H9 (cell line): Measurements from ENCODE around the gene HMG20B. TPM values are rescaled to one million over a fixed set of nuclear protein-coding genes. Genes with fewer than 3 reads are reported as not detected.

Experiments
- DNase-seq: peaks from one replicate; pipeline ENCODE4 v3.0.0-alpha.2; 2017
- H2AFZ ChIP-seq: one replicate; pipeline ENCODE4 v1.6.1; 2013; ENCODE audit warnings: mild to moderate bottlenecking, low read length, control low read depth, moderate library complexity
- H2AK5ac ChIP-seq: 2 replicates; pipeline ENCODE4 v1.6.1; 2013; ENCODE audit warnings: low read length, control low read depth, mixed read lengths; ENCODE audit not compliant: insufficient read length
- H2BK120ac ChIP-seq: one replicate; pipeline ENCODE4 v1.6.1; 2013; ENCODE audit warnings: low read depth, mild to moderate bottlenecking, low read length, control low read depth, inconsistent platforms; ENCODE audit not compliant: poor library complexity, severe bottlenecking
- H2BK12ac ChIP-seq: 2 replicates; pipeline ENCODE4 v1.6.1; 2013; ENCODE audit warnings: low read length, control low read depth, mixed read lengths, low read depth; ENCODE audit not compliant: insufficient read length
- H2BK15ac ChIP-seq: 2 replicates; pipeline ENCODE4 v1.6.1; 2013; ENCODE audit warnings: low read depth, low read length, control low read depth
- H2BK20ac ChIP-seq: one replicate; pipeline ENCODE4 v1.6.1; 2013; ENCODE audit warnings: low read depth, mild to moderate bottlenecking, low read length, control low read depth, inconsistent platforms; ENCODE audit not compliant: poor library complexity, severe bottlenecking
- H2BK5ac ChIP-seq: 2 replicates; pipeline ENCODE4 v1.6.1; 2013; ENCODE audit warnings: low read length, control low read depth, mixed read lengths; ENCODE audit not compliant: insufficient read length
- H3K14ac ChIP-seq: 2 replicates; pipeline ENCODE4 v1.6.1; 2013; ENCODE audit warnings: low read length, control low read depth; ENCODE audit not compliant: insufficient read depth
- H3K18ac ChIP-seq: 2 replicates; pipeline ENCODE4 v1.6.1; 2013; ENCODE audit warnings: low read depth, mild to moderate bottlenecking, mixed read lengths, low read length, control low read depth; ENCODE audit not compliant: insufficient read length
- H3K23ac ChIP-seq: 2 replicates; pipeline ENCODE4 v1.6.1; 2013; ENCODE audit warnings: low read length, control low read depth, mixed read lengths, low read depth; ENCODE audit not compliant: insufficient read length
- H3K23me2 ChIP-seq: 2 replicates; pipeline ENCODE4 v1.6.1; 2013; ENCODE audit warnings: low read depth, mild to moderate bottlenecking, mixed read lengths, low read length, control low read depth; ENCODE audit not compliant: insufficient read length, poor library complexity, severe bottlenecking
- H3K27ac ChIP-seq: 2 replicates; pipeline ENCODE4 v1.5.1; 2013; ENCODE audit warnings: low read length, control low read depth, mixed read lengths, low read depth; ENCODE audit not compliant: insufficient read length
- H3K27me3 ChIP-seq: 2 replicates; pipeline ENCODE4 v1.6.1; 2013; ENCODE audit warnings: low read length, control low read depth, inconsistent platforms; ENCODE audit not compliant: insufficient read depth
- H3K4ac ChIP-seq: 2 replicates; pipeline ENCODE4 v1.6.1; 2013; ENCODE audit warnings: low read depth, mild to moderate bottlenecking, control low read depth, inconsistent platforms, low read length, moderate library complexity
- H3K4me1 ChIP-seq: 2 replicates; pipeline ENCODE4 v1.6.1; 2013; ENCODE audit warnings: low read length, control low read depth, inconsistent platforms; ENCODE audit not compliant: insufficient read depth
- H3K4me2 ChIP-seq: 2 replicates; pipeline ENCODE4 v1.6.1; 2013; ENCODE audit warnings: low read length, control low read depth, mixed read lengths; ENCODE audit not compliant: insufficient read length, insufficient read depth
- H3K56ac ChIP-seq: 2 replicates; pipeline ENCODE4 v1.6.1; 2013; ENCODE audit warnings: low read depth, mild to moderate bottlenecking, mixed read lengths, low read length, control low read depth; ENCODE audit not compliant: insufficient read length
- H3K79me1 ChIP-seq: 2 replicates; pipeline ENCODE4 v1.6.1; 2013; ENCODE audit warnings: low read depth, mild to moderate bottlenecking, moderate library complexity, low read length, control low read depth, inconsistent platforms; ENCODE audit not compliant: insufficient read depth, poor library complexity, severe bottlenecking
- H3K79me2 ChIP-seq: 2 replicates; pipeline ENCODE4 v1.6.1; 2013; ENCODE audit warnings: low read length, control low read depth, inconsistent platforms; ENCODE audit not compliant: insufficient read depth
- H3K9ac ChIP-seq: 2 replicates; pipeline ENCODE4 v1.6.1; 2013; ENCODE audit warnings: low read length, control low read depth, mixed read lengths; ENCODE audit not compliant: insufficient read length; ENCODE audit errors: extremely low read depth
- H3K9me3 ChIP-seq: one replicate; pipeline ENCODE4 v1.6.1; 2013; ENCODE audit warnings: low read depth, low read length, inconsistent platforms; ENCODE audit not compliant: control insufficient read depth
- H3T11ph ChIP-seq: one replicate; pipeline ENCODE4 v1.6.1; 2013; ENCODE audit warnings: mild to moderate bottlenecking, low read length, control low read depth, inconsistent platforms
- H4K20me1 ChIP-seq: one replicate; pipeline ENCODE4 v1.6.1; 2013; ENCODE audit not compliant: control insufficient read depth, insufficient read length, insufficient read depth
- H4K5ac ChIP-seq: 2 replicates; pipeline ENCODE4 v1.6.1; 2013; ENCODE audit warnings: low read depth, mild to moderate bottlenecking, mixed read lengths, low read length, control low read depth; ENCODE audit not compliant: insufficient read length
- H4K8ac ChIP-seq: replicated peaks from 2 replicates; pipeline ENCODE4 v1.6.1; 2013; ENCODE audit warnings: low read length, control low read depth, mixed read lengths, low read depth; ENCODE audit not compliant: insufficient read length
- H4K91ac ChIP-seq: 2 replicates; pipeline ENCODE4 v1.6.1; 2013; ENCODE audit warnings: low read depth, mild to moderate bottlenecking, moderate library complexity, mixed read lengths, low read length, control low read depth; ENCODE audit not compliant: insufficient read length
- H3K27ac Mint-ChIP-seq, 3 experiments: 2 replicates in 2 of 3; 3 replicates in 1 of 3; pipeline ENCODE4 v1.8.0; 2020 to 2021; ENCODE audit warnings: mixed read lengths in 3 of 3, mild to moderate bottlenecking in 1 of 3, moderate library complexity in 1 of 3
- H3K27me3 Mint-ChIP-seq: 2 replicates; pipeline ENCODE4 v1.8.0; 2021; ENCODE audit warnings: low read depth, mild to moderate bottlenecking, moderate library complexity, mixed read lengths
- H3K36me3 Mint-ChIP-seq, 3 experiments: 2 replicates in 2 of 3; 3 replicates in 1 of 3; pipeline ENCODE4 v1.8.0; 2020 to 2021; ENCODE audit warnings: low read depth in 3 of 3, mixed read lengths in 3 of 3; ENCODE audit not compliant: insufficient read depth in 1 of 3
- H3K4me1 Mint-ChIP-seq, 2 experiments: 2 replicates each; pipeline ENCODE4 v1.8.0; 2020; ENCODE audit warnings: mixed read lengths in 2 of 2
- H3K4me3 Mint-ChIP-seq, 2 experiments: 2 replicates in 1 of 2; 3 replicates in 1 of 2; pipeline ENCODE4 v1.8.0; 2020 to 2021; ENCODE audit warnings: mild to moderate bottlenecking in 2 of 2, mixed read lengths in 2 of 2, moderate library complexity in 1 of 2
- H3K9me3 Mint-ChIP-seq, 2 experiments: 2 replicates in 1 of 2; 3 replicates in 1 of 2; pipeline ENCODE4 v1.8.0; 2020; ENCODE audit warnings: mild to moderate bottlenecking in 2 of 2, mixed read lengths in 2 of 2, moderate library complexity in 1 of 2
- CTCF ChIP-seq: fragments of 200-600 bp; sonication (generic); conservative IDR thresholded peaks from 3 replicates; pipeline ENCODE4 v1.8.0; 2021; ENCODE audit warnings: antibody characterized with exemption, mild to moderate bottlenecking
- WGBS: extraction: QIAGEN DNeasy Blood & Tissue Kit; methylation state at CpG from one replicate; pipeline ENCODE4 v1.1.7; 2013; ENCODE audit warnings: missing lambda C conversion rate, low lambda C conversion rate, mixed read lengths; ENCODE audit not compliant: insufficient read length; ENCODE audit errors: extremely low coverage; 5-methylcytosine and 5-hydroxymethylcytosine counted together
- total RNA-seq: library from RNA; stranded (reverse); gene quantifications from 2 replicates; pipeline ENCODE4 v1.2.1, GENCODE V29; 2021

Gene HMG20B
- total RNA-seq, 1 experiment from 2014 or later = 58.1 TPM

GRCh38 chr19:3533563-3534216 is 39.1 kb upstream of the HMG20B start:
- Histone ChIP-seq H2BK20ac (no peak overlapping the region), H2BK15ac (no peak overlapping the region), H2AK5ac (no peak overlapping the region), H3K4me2 (no peak overlapping the region), H3T11ph (no peak overlapping the region), H3K4me1 (no peaks in the 10 kb centered on the region), H3K14ac (no peak overlapping the region), H3K27ac (no peak overlapping the region), H3K4ac (no peak overlapping the region), H3K27me3 (no peaks in the 10 kb centered on the region), H3K56ac (no peak overlapping the region), H3K79me2 (no peaks in the 10 kb centered on the region), H2AFZ (no peak overlapping the region), H3K18ac (no peak overlapping the region), H4K91ac (no peak overlapping the region), H3K79me1 (no peaks in the 10 kb centered on the region), H2BK5ac (no peak overlapping the region), H3K23ac (no peak overlapping the region), H4K5ac (no peak overlapping the region), H3K9ac (no peak overlapping the region), H4K8ac (no peak overlapping the region), H3K23me2 (no peaks in the 10 kb centered on the region), H3K9me3 (no peaks in the 10 kb centered on the region), H4K20me1 (no peaks in the 10 kb centered on the region), H2BK12ac (no peak overlapping the region), H2BK120ac (no peak overlapping the region)
- Mint-ChIP-seq H3K36me3 (peaks cover 17 to 50% (median 50%) of the 10 kb centered on the region in 3 experiments; a peak in 6 of 7 replicates), H3K27ac (no peak overlapping the region), H3K4me3 (no peak overlapping the region; a peak in 1 of 5 replicates), H3K27me3 (no peaks in the 10 kb centered on the region; the same call in 1 of the 2 replicates), H3K4me1 (peaks cover 4 to 6% of the 10 kb centered on the region in 2 experiments; a peak in 3 of 4 replicates), H3K9me3 (no peaks in the 10 kb centered on the region)
- DNase-seq = no peak
- TF ChIP-seq CTCF = no peak
- no CpG with 5 or more reads among the region's 12 CpGs for WGBS
